Activated gamma-delta T cell (primary cell): ENCODE results near the gene SOX30.
"Not testable (repeated sequence)": the region's sequence is repeated elsewhere in the genome, so short reads cannot be mapped to it uniquely, and the experiment has no call there.

Experiments
- DNase-seq: peaks from one replicate; lab custom pipeline; 2025; lab: John Stamatoyannopoulos, UW
- total RNA-seq, 2 donors: gene quantifications; one replicate each; lab custom pipeline; 2026; lab: John Stamatoyannopoulos, UW

Gene SOX30
- total RNA-seq: 0.10 to 0.13 reads per million in 2 donors

- DNase-seq: no peak
These were observed at the start of gene SOX30 for GRCh38 chr5:157652377-157652692. TSS of gene SOX30 (minus strand) at chr5:157652438. CDS start at chr5:157652078, 360 bp downstream.

DNA sequence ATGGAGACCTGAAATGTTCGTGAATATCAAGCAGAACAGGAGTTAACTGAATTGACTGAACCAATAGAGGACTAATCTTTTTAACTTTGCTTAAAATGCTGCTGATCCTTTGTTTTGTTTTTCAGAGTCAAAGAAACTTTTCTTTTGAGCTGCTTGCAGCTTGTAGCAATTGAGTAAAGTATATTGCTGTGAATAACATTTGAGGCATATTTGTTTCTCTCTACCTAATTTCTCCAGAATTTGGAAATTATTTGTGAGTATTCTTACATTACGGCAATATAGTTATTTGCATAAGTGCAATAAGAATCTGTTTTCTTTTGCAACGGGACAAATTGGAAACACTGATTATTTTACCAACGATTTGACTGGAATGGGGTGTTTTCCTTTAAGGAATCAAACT, 46.4 kb upstream of the SOX30 start:
- not testable (repeated sequence) for DNase-seq

GRCh38 chr5:157696154-157696553, 43.9 kb upstream of the SOX30 start:
- DNase-seq: not testable (repeated sequence)

GRCh38 chr5:157693816-157694215, 41.6 kb upstream of the SOX30 start:
- DNase-seq: not testable (repeated sequence)

- no peak for DNase-seq
These were observed 38.6 kb upstream of the SOX30 start for GRCh38 chr5:157690690-157691433.

GRCh38 chr5:157689942-157690689, 37.9 kb upstream of the SOX30 start:
- DNase-seq: no peak

DNA sequence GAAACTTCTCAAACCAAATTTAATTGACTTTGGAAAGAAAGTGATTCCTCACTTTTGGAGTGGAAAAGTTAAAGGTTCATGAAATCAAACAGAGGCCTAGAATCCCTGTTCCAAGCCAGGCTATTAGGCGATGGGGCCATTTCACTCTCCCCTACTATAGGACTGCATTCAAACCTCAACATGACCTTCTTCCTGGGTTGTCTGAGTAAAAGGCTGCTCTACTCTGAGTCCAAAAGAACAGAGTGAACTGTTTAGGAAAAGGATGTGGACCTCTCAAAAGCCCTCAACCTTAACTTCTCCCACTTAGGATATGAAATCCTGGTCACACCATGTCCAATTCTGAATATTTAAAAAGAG, 34.9 kb upstream of the SOX30 start:
- DNase-seq: no peak

GRCh38 chr5:157686276-157687197, 34.3 kb upstream of the SOX30 start:
- DNase-seq: not testable (repeated sequence)

DNA sequence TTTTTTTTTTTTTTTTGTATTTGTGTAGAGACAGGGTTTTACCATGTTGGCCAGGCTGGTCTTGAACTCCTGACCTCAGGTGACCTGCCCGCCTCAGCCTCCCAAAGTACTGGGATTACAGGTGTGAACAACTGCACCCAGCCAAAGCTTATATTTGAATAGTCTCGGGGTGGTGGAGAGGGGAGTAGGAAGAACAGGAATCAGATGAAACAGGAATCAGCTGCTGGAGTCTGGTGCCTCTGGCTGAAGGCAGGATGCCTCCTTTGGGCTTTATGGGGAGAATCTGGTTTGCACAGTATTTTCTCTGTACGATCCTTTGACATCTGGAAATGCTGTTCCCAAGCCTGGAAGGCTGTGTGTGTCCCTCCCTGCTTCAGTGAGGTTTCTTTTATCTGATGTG, 30.0 kb upstream of the SOX30 start:
- DNase-seq: no peak

GRCh38 chr5:157681048-157681447, 28.8 kb upstream of the SOX30 start:
- DNase-seq: no peak

GRCh38 chr5:157680239-157680638, 28.0 kb upstream of the SOX30 start:
- no peak for DNase-seq

GRCh38 chr5:157679801-157680200, 27.6 kb upstream of the SOX30 start:
- DNase-seq: no peak

DNA sequence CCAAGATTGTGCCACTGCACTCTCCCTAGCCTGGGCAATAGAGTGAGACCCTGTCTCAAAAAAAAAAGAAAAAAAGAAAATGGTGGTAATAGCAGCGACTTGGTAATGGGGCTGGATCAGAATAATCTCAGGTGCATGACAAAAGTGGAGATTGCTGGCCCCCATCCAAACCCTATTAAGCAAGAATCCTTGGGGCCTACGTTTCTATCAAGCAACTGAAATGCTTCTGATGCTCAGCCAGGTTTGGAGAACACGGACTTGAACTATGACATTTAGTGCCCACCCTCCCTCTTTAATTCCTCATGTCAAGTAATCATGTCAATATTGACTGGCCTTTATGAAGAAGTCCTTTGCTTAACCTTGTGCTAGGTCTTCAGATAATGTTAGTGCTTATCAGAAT, 25.7 kb upstream of the SOX30 start:
- no peak for DNase-seq

- DNase-seq: not testable (repeated sequence)
These were observed 22.1 kb upstream of the SOX30 start for GRCh38 chr5:157674351-157674750.

GRCh38 chr5:157672976-157673375, 20.7 kb upstream of the SOX30 start:
- no peak for DNase-seq

DNA sequence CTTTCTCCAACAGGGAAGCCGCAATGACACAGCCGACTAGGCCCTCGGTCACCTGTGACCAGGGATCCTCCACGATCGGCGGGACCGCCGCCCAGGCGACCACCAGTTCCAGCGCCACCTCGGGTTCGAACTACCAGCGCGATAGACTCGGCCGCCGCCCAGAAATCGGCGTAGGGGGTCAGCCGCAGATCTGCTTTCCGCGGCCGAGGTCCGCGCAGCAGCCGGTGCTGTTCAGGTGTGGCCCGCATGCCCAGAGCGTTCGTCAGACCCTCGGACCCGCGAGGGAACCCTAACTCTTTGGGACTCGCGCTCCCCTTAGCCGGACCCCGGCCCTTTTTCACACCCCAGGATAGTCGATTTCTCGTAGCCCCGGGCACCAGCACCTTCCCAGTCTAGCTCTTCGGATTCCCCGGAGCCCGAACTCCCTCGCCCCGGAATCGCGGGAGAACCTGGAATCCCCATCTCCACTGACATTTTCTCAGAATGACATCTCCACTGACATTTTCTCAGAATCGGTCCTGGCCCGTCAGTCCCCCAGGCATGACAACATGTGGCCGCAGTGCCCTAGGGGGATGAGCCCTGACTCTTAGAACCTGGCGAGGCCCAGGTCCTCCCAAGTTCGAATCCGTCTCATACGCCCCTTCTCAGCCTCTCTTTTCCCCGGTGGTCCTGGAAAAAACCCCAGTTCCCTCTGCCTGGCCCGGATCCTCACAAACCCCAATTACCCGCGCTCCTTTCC, 19.5 kb upstream of the SOX30 start:
- no peak for DNase-seq

GRCh38 chr5:157670662-157671591, 18.7 kb upstream of the SOX30 start, which contains the start of gene C5orf52:
TSS of gene C5orf52 (plus strand) at chr5:157671533. CDS start at chr5:157671615, 82 bp downstream.
- DNase-seq: no peak

DNA sequence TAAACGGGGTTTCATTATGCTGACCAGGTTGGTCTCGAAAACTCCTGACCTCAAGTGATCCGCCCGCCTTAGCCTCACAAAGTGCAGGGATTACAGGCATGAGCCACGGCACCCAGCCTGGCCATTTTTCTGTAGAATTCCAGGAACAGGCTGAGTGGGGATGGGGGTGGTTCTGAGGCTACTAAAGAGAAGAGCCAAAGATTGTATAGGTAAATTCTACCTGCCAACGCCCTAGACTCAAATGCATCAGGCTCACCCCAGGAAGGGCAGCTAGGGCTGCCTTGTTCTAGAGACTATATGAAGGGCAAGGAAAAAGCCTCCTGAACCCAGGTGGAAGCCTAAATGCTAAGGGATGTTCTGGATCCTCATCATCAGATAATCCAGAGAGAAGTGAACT, 17.5 kb upstream of the SOX30 start:
- DNase-seq: no peak

GRCh38 chr5:157668356-157668755, 16.1 kb upstream of the SOX30 start:
- no peak for DNase-seq

- no peak for DNase-seq
These were observed 13.3 kb upstream of the SOX30 start for GRCh38 chr5:157665467-157666070.
